ENCODE data around the gene ANKRD23.

ANKRD23 gene

DNA sequence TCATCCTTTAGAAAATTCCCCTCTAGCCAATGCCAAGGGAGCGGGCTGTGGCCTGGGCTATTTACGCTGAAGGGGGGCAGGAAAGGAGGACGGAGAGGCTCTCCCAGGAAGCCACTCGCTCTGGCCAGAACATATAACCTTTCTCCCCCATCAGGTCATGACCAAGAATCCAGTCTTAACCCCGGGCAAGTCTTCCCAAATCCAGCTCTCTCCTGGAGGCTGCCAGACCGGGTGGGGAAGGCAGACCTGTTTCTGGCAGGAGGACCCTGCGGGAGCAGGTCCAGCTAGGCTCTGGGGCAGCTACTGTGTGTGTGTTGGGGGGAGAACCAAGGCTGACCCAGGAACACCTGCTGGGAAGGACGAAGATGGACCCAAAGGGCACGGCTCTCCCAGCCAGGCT lies 39.5 kb upstream of the ANKRD23 start:
- H3K4me3 ChIP-seq (ENCODE audit: severe bottlenecking), result no peak overlapping the region

GRCh38 chr2:96882906-96883305 lies 39.1 kb upstream of the ANKRD23 start:
- Histone ChIP-seq H3K36me3 (ENCODE audit: low read depth) (no peaks in the 10 kb centered on the region), H3K27ac (ENCODE audit: poor library complexity, severe bottlenecking) (no peak overlapping the region), H3K9me3 (ENCODE audit: severe bottlenecking) (no peaks in the 10 kb centered on the region), H3K27me3 (ENCODE audit: insufficient read depth, poor library complexity, severe bottlenecking) (no peaks in the 10 kb centered on the region), H3K4me1 (ENCODE audit: insufficient read depth, poor library complexity, severe bottlenecking) (peaks cover 41% of the 10 kb centered on the region), H3K4me3 (ENCODE audit: severe bottlenecking) (no peak overlapping the region)
- no peak for TF ChIP-seq CTCF (IDR thresholded peaks at IDR 0.05; ENCODE audit: poor library complexity, severe bottlenecking)
- no peak for ATAC-seq (ENCODE audit: low read depth)
- no peak for DNase-seq (ENCODE audit: low spot score)

More for the DNA sequence above, 39.5 kb upstream of the ANKRD23 start:
- ATAC-seq (ENCODE audit: low read depth) (no peak), DNase-seq (ENCODE audit: low spot score) (no peak)
- H3K9me3 ChIP-seq (ENCODE audit: severe bottlenecking), result no peaks in the 10 kb centered on the region
- H3K27me3 ChIP-seq (ENCODE audit: insufficient read depth, poor library complexity, severe bottlenecking), result no peaks in the 10 kb centered on the region
- no peaks in the 10 kb centered on the region for H3K36me3 ChIP-seq (ENCODE audit: low read depth)
- H3K27ac ChIP-seq (ENCODE audit: poor library complexity, severe bottlenecking), result no peak overlapping the region
- no peak for TF ChIP-seq CTCF (IDR thresholded peaks at IDR 0.05; ENCODE audit: poor library complexity, severe bottlenecking)
- H3K4me1 ChIP-seq (ENCODE audit: insufficient read depth, poor library complexity, severe bottlenecking), result peaks cover 45% of the 10 kb centered on the region

- ATAC-seq (ENCODE audit: low read depth), result peak; percentile 53
- H3K4me1 ChIP-seq (ENCODE audit: insufficient read depth, poor library complexity, severe bottlenecking), result peaks cover 35% of the 10 kb centered on the region
These were observed 38.4 kb upstream of the ANKRD23 start for GRCh38 chr2:96882230-96882629.

DNA sequence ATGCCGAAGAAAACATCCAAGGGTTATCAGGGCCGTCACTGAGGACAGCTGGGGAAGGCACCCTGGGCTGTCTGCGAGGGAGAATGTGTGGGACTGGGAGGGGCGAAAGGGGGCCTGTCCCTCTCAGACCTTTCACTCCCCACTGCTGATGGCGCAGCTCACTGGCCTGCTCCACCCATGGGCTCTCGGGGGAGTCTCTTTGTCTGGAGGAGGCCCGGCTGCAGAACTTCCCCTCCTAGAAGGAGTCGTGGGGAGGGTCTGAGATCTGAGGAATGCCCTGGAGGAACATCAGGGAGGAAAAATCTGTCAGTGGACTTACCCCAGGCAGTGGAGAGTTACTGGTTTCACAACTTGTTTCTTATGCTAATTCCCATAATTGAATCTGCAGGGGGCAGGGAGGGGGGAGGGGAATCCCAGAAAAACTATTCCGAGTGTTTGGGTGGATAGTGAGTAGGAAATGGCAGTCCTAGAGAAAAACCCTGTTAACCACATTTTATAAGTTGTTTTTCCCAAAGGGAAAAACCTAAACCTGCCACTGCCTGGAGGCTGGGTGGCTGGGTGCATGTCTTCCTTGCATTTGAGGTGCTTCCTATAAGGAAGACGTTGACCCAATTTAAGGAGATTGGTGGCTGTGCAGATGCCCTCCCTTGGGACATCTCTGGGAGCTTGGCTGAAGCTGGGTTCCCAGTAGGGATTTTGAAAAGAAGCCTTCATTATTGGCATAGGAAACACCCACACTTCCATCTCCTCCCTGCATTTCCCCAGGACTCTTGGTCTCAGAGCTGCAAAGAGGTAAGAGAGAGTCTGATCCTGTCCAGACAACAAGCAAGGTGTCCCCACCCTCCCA lies 37.8 kb upstream of the ANKRD23 start:
- DNase-seq (ENCODE audit: low spot score) (no peak), ATAC-seq (ENCODE audit: low read depth) (0 out of 3 replicates have a peak, but pooled peaks have one; percentile 1)
- no peaks in the 10 kb centered on the region for H3K9me3 ChIP-seq (ENCODE audit: severe bottlenecking)
- H3K4me1 ChIP-seq (ENCODE audit: insufficient read depth, poor library complexity, severe bottlenecking), result peaks cover 28% of the 10 kb centered on the region
- H3K27me3 ChIP-seq (ENCODE audit: insufficient read depth, poor library complexity, severe bottlenecking), result no peaks in the 10 kb centered on the region
- H3K4me3 ChIP-seq (ENCODE audit: severe bottlenecking), result no peak overlapping the region
- no peaks in the 10 kb centered on the region for H3K36me3 ChIP-seq (ENCODE audit: low read depth)
- no peak for TF ChIP-seq CTCF (IDR thresholded peaks at IDR 0.05; ENCODE audit: poor library complexity, severe bottlenecking)
- no peak overlapping the region for H3K27ac ChIP-seq (ENCODE audit: poor library complexity, severe bottlenecking)

More at GRCh38 chr2:96882230-96882629, 38.4 kb upstream of the ANKRD23 start:
- H3K9me3 ChIP-seq (ENCODE audit: severe bottlenecking), result no peaks in the 10 kb centered on the region
- H3K4me3 ChIP-seq (ENCODE audit: severe bottlenecking), result no peak overlapping the region
- no peaks in the 10 kb centered on the region for H3K27me3 ChIP-seq (ENCODE audit: insufficient read depth, poor library complexity, severe bottlenecking)
- no peak for DNase-seq (ENCODE audit: low spot score)
- H3K27ac ChIP-seq (ENCODE audit: poor library complexity, severe bottlenecking), result no peak overlapping the region
- no peaks in the 10 kb centered on the region for H3K36me3 ChIP-seq (ENCODE audit: low read depth)
- TF ChIP-seq CTCF (IDR thresholded peaks at IDR 0.05; ENCODE audit: poor library complexity, severe bottlenecking), result no peak

- no peaks in the 10 kb centered on the region for H3K36me3 ChIP-seq (ENCODE audit: low read depth)
- no peak for TF ChIP-seq CTCF (IDR thresholded peaks at IDR 0.05; ENCODE audit: poor library complexity, severe bottlenecking)
- H3K27me3 ChIP-seq (ENCODE audit: insufficient read depth, poor library complexity, severe bottlenecking), result no peaks in the 10 kb centered on the region
- H3K27ac ChIP-seq (ENCODE audit: poor library complexity, severe bottlenecking), result no peak overlapping the region
- ATAC-seq (ENCODE audit: low read depth) (no peak), DNase-seq (ENCODE audit: low spot score) (no peak)
- no peaks in the 10 kb centered on the region for H3K9me3 ChIP-seq (ENCODE audit: severe bottlenecking)
- peaks cover 22% of the 10 kb centered on the region for H3K4me1 ChIP-seq (ENCODE audit: insufficient read depth, poor library complexity, severe bottlenecking)
- H3K4me3 ChIP-seq (ENCODE audit: severe bottlenecking), result no peak overlapping the region
These were observed 37.1 kb upstream of the ANKRD23 start for GRCh38 chr2:96880891-96881273.

Measured in RWPE2 (cell line).